Kidney (tissue), 14 donors: ENCODE results near the gene MPLKIP. TPM values are rescaled to one million over a fixed set of nuclear protein-coding genes. Genes with fewer than 3 reads are reported as not detected.

Source experiments
- DNase-seq, 5 donors: peaks; one replicate each; pipeline ENCODE4 v3.0.0-alpha.2; 2013 to 2020
- FAIRE-seq: peaks from 2 replicates; lab custom pipeline; 2012; peaks lifted over from hg19 to GRCh38; lab: Jason Lieb, UNC
- H3K27ac ChIP-seq, 2 donors: one replicate each; pipeline ENCODE4 v1.7.0; 2013; ENCODE audit warnings: low read depth in 2 of 2, low read length in 2 of 2, inconsistent platforms in 1 of 2
- H3K27me3 ChIP-seq: one replicate; pipeline ENCODE4 v1.7.1; 2013; ENCODE audit warnings: low read length, inconsistent platforms; ENCODE audit not compliant: control insufficient read depth, insufficient read depth
- H3K36me3 ChIP-seq, 3 donors: one replicate each; pipeline versions ENCODE4 v1.7.0 to v1.7.1; 2013; ENCODE audit warnings: low read length in 3 of 3, control low read depth in 1 of 3, inconsistent platforms in 1 of 3; ENCODE audit not compliant: insufficient read depth in 3 of 3, control insufficient read depth in 2 of 3
- H3K4me1 ChIP-seq, 3 donors: one replicate each; pipeline versions ENCODE4 v1.7.0 to v1.7.1; 2013; ENCODE audit warnings: low read length in 3 of 3, inconsistent platforms in 1 of 3, low read depth in 1 of 3; ENCODE audit not compliant: control insufficient read depth in 2 of 3, insufficient read depth in 2 of 3
- H3K4me3 ChIP-seq, 3 donors: one replicate each; pipeline versions ENCODE4 v1.7.0 to v1.8.1; 2013; ENCODE audit warnings: low read length in 3 of 3, control low read depth in 1 of 3, inconsistent platforms in 1 of 3
- H3K9ac ChIP-seq, 3 donors: one replicate each; pipeline versions ENCODE4 v1.7.0 to v1.7.1; 2013; ENCODE audit warnings: low read length in 3 of 3, control low read depth in 1 of 3, inconsistent platforms in 1 of 3
- H3K9me3 ChIP-seq, 3 donors: one replicate each; pipeline versions ENCODE4 v1.7.0 to v1.7.1; 2013; ENCODE audit warnings: low read length in 3 of 3, control low read depth in 1 of 3, inconsistent platforms in 1 of 3; ENCODE audit not compliant: control insufficient read depth in 2 of 3, insufficient read depth in 1 of 3
- CTCF ChIP-seq: IDR thresholded peaks from 3 replicates; pipeline ENCODE4 v1.5.1; 2012; ENCODE audit warnings: mild to moderate bottlenecking, moderate library complexity, borderline replicate concordance; ENCODE audit not compliant: insufficient read depth; ENCODE audit errors: extremely low read depth
- intact Hi-C: fragments of 100-400 bp; cut with DNase I; formaldehyde crosslinking; loops from one replicate; pipeline ENCODE4 v1.11.1; 2022
- polyA plus RNA-seq: library from polyadenylated mRNA; stranded (reverse); fragments of 350-450 nt; fragmentation: Illumina TruSeq; extraction: RNeasy Lipid Tissue Mini Kit (QIAGEN cat#74804); gene quantifications from one replicate; pipeline ENCODE4 v1.2.3, GENCODE V29; 2014; ENCODE audit warnings: low read depth, low replicate concordance; ENCODE audit not compliant: insufficient read depth
- total RNA-seq: library from RNA; stranded (reverse); fragmentation: NEBNext Ultra II Directional; extraction: Animal tissue kit (Norgen Biotek cat#: 25700); gene quantifications from one replicate; pipeline ENCODE4 v1.2.1, GENCODE V29; 2021
- donor health status: control.
- donor health status: control.
- donor health status: control.
- donor health status: control.
- donor health status: control.
- donor health status: DM: yes; HTN: yes; CAD: no.
- donor health status: Normal renal cell carcinoma (clear cell type).

MPLKIP gene
- total and polyA plus RNA-seq, 2 donors from 2014 or later: 32.1 to 58.7 TPM

GRCh38 chr7:40095695-40096327 lies 38.6 kb downstream of the MPLKIP start:
- no peak overlapping the region for H3K27ac ChIP-seq
- no peaks in the 10 kb centered on the region for H3K27me3 ChIP-seq
- FAIRE-seq: no peak
- H3K4me1 ChIP-seq: no peaks in the 10 kb centered on the region
- H3K9me3 ChIP-seq: no peaks in the 10 kb centered on the region
- TF ChIP-seq CTCF: no peak
- H3K36me3 ChIP-seq: peaks cover 11 to 18% (median 13%) of the 10 kb centered on the region in 3 donors
- intact Hi-C loops: no loop called here
- DNase-seq: no peak
- H3K9ac ChIP-seq: no peak overlapping the region
- no peak overlapping the region for H3K4me3 ChIP-seq

- no peak overlapping the region for H3K4me3 ChIP-seq
- no peak overlapping the region for H3K27ac ChIP-seq
- intact Hi-C loops: no loop called here
- no peak overlapping the region for H3K9ac ChIP-seq
- no peaks in the 10 kb centered on the region for H3K4me1 ChIP-seq
- H3K36me3 ChIP-seq: peaks cover 11 to 18% (median 13%) of the 10 kb centered on the region in 3 donors
- no peak for FAIRE-seq
- H3K27me3 ChIP-seq: no peaks in the 10 kb centered on the region
- DNase-seq: no peak
- no peak for TF ChIP-seq CTCF
- H3K9me3 ChIP-seq: no peaks in the 10 kb centered on the region
These were observed 39.2 kb downstream of the MPLKIP start for GRCh38 chr7:40095230-40095629.

GRCh38 chr7:40093631-40094350 lies 40.6 kb downstream of the MPLKIP start:
- TF ChIP-seq CTCF: no peak
- DNase-seq: no peak
- peaks cover 11 to 18% (median 13%) of the 10 kb centered on the region in 3 donors for H3K36me3 ChIP-seq
- FAIRE-seq: no peak
- H3K9me3 ChIP-seq: no peaks in the 10 kb centered on the region
- no peaks in the 10 kb centered on the region for H3K27me3 ChIP-seq
- no peak overlapping the region for H3K27ac ChIP-seq
- no peak overlapping the region for H3K4me3 ChIP-seq
- intact Hi-C loops: no loop called here
- no peak overlapping the region for H3K9ac ChIP-seq
- no peaks in the 10 kb centered on the region for H3K4me1 ChIP-seq
